WTC11 (cell line): ENCODE data around the gene SLC7A8. TPM values are rescaled to one million over a fixed set of nuclear protein-coding genes. Genes with fewer than 3 reads are reported as not detected.

Source experiments
- AFF4 ChIP-seq: sonication (generic); formaldehyde crosslinking; IDR thresholded peaks from 2 replicates; pipeline ENCODE4 v1.8.1; 2023; ENCODE audit warnings: mild to moderate bottlenecking, missing genetic modification reagents, borderline replicate concordance
- CTCF ChIP-seq: fragments of 200-600 bp; IDR thresholded peaks from 2 replicates; pipeline ENCODE4 v1.8.0; 2022; ENCODE audit warnings: antibody characterized with exemption
- E2F1 ChIP-seq: sonication (generic); formaldehyde crosslinking; IDR thresholded peaks from 2 replicates; pipeline ENCODE4 v1.8.0; 2022; ENCODE audit warnings: mild to moderate bottlenecking, missing genetic modification reagents
- EMX1 ChIP-seq: fragments of 250-450 bp; sonication (Bioruptor Pico); IDR thresholded peaks from 2 replicates; pipeline ENCODE4 v1.8.0; 2021; ENCODE audit warnings: mild to moderate bottlenecking
- FOXJ3 ChIP-seq: sonication (generic); formaldehyde crosslinking; IDR thresholded peaks from 2 replicates; pipeline ENCODE4 v1.9.0; 2021; ENCODE audit warnings: missing genetic modification reagents, mild to moderate bottlenecking, borderline replicate concordance
- FOXK1 ChIP-seq: sonication (generic); formaldehyde crosslinking; IDR thresholded peaks from 2 replicates; pipeline ENCODE4 v1.8.0; 2022; ENCODE audit warnings: mild to moderate bottlenecking, moderate library complexity, missing genetic modification reagents
- FOXP4 ChIP-seq: sonication (generic); formaldehyde crosslinking; IDR thresholded peaks from 2 replicates; pipeline ENCODE4 v1.8.0; 2022; ENCODE audit warnings: mild to moderate bottlenecking, missing genetic modification reagents
- GTF2I ChIP-seq: fragments of 250-450 bp; sonication (Bioruptor Pico); conservative IDR thresholded peaks from 2 replicates; pipeline ENCODE4 v1.4.0; 2021; ENCODE audit warnings: mild to moderate bottlenecking
- HMGXB4 ChIP-seq: sonication (generic); formaldehyde crosslinking; IDR thresholded peaks from 2 replicates; pipeline ENCODE4 v1.8.1; 2023; ENCODE audit warnings: mild to moderate bottlenecking, moderate library complexity, missing genetic modification reagents
- IRF2 ChIP-seq: sonication (generic); formaldehyde crosslinking; IDR thresholded peaks from 2 replicates; pipeline ENCODE4 v1.8.0; 2022; ENCODE audit warnings: low read depth, missing genetic modification reagents, borderline replicate concordance
- MYBL2 ChIP-seq: sonication (generic); formaldehyde crosslinking; IDR thresholded peaks from 2 replicates; pipeline ENCODE4 v1.8.1; 2023; ENCODE audit warnings: mild to moderate bottlenecking, moderate library complexity, missing genetic modification reagents
- NFE2L1 ChIP-seq: sonication (generic); formaldehyde crosslinking; IDR thresholded peaks from 2 replicates; pipeline ENCODE4 v1.8.1; 2023; ENCODE audit warnings: missing genetic modification reagents
- NR1H2 ChIP-seq: sonication (generic); formaldehyde crosslinking; IDR thresholded peaks from 2 replicates; pipeline ENCODE4 v1.9.0; 2021; ENCODE audit warnings: mild to moderate bottlenecking, moderate library complexity, missing genetic modification reagents
- NR3C1 ChIP-seq: sonication (generic); formaldehyde crosslinking; conservative IDR thresholded peaks from 2 replicates; pipeline ENCODE4 v1.8.1; 2023; ENCODE audit warnings: low read depth, mild to moderate bottlenecking, missing genetic modification reagents
- SMAD4 ChIP-seq: sonication (generic); formaldehyde crosslinking; IDR thresholded peaks from 2 replicates; pipeline ENCODE4 v1.8.0; 2022; ENCODE audit warnings: mild to moderate bottlenecking, missing genetic modification reagents
- TCF7 ChIP-seq: sonication (generic); formaldehyde crosslinking; IDR thresholded peaks from 2 replicates; pipeline ENCODE4 v1.8.0; 2022; ENCODE audit warnings: mild to moderate bottlenecking, low read depth, missing genetic modification reagents, moderate library complexity
- TEAD4 ChIP-seq: sonication (generic); formaldehyde crosslinking; IDR thresholded peaks from 2 replicates; pipeline ENCODE4 v1.8.0; 2022; ENCODE audit warnings: mild to moderate bottlenecking, missing genetic modification reagents
- ZNF121 ChIP-seq: sonication (generic); formaldehyde crosslinking; IDR thresholded peaks from 2 replicates; pipeline ENCODE4 v1.8.0; 2023; ENCODE audit warnings: missing genetic modification reagents
- ZNF317 ChIP-seq: sonication (generic); formaldehyde crosslinking; IDR thresholded peaks from 2 replicates; pipeline ENCODE4 v1.8.1; 2023; ENCODE audit warnings: low read depth, mild to moderate bottlenecking, moderate library complexity, missing genetic modification reagents, borderline replicate concordance
- ZNF423 ChIP-seq: fragments of 250-450 bp; sonication (Bioruptor Pico); IDR thresholded peaks from 2 replicates; pipeline ENCODE4 v2.1.2; 2022; ENCODE audit warnings: mild to moderate bottlenecking, moderate library complexity
- ZNF512 ChIP-seq: sonication (generic); formaldehyde crosslinking; IDR thresholded peaks from 2 replicates; pipeline ENCODE4 v1.8.1; 2022; ENCODE audit warnings: missing genetic modification reagents, borderline replicate concordance
- ZNF532 ChIP-seq: fragments of 250-450 bp; sonication (Bioruptor Pico); IDR thresholded peaks from 2 replicates; pipeline ENCODE4 v1.9.0; 2021; ENCODE audit warnings: mild to moderate bottlenecking, borderline replicate concordance
- ZNF671 ChIP-seq: fragments of 250-450 bp; sonication (Bioruptor Pico); IDR thresholded peaks from 2 replicates; pipeline ENCODE4 v1.8.0; 2021; ENCODE audit warnings: mild to moderate bottlenecking
- total RNA-seq: library from RNA; stranded (reverse); gene quantifications from 3 replicates; pipeline ENCODE4 v1.2.3, GENCODE V29; 2021

SLC7A8 gene
- total RNA-seq, 1 experiment from 2014 or later = 207 TPM

- no peak for TF ChIP-seq FOXP4 (CRISPR knock-in tag)
- no peak for TF ChIP-seq SMAD4 (CRISPR knock-in tag)
- TF ChIP-seq CTCF = peak; percentile 98
- no peak for TF ChIP-seq ZNF532 (CRISPR knock-in tag)
- no peak for TF ChIP-seq TEAD4 (CRISPR knock-in tag)
- TF ChIP-seq ZNF512 (CRISPR knock-in tag) = no peak
- no peak for TF ChIP-seq NFE2L1 (CRISPR knock-in tag)
- no peak for TF ChIP-seq NR3C1 (CRISPR knock-in tag)
- TF ChIP-seq NR1H2 (CRISPR knock-in tag) = no peak
- no peak for TF ChIP-seq FOXJ3 (CRISPR knock-in tag)
- TF ChIP-seq GTF2I = 0 out of 2 replicates have a peak, but pooled peaks have one; percentile 34
- no peak for TF ChIP-seq ZNF423 (CRISPR knock-in tag)
- no peak for TF ChIP-seq TCF7 (CRISPR knock-in tag)
- no peak for TF ChIP-seq IRF2 (CRISPR knock-in tag)
- TF ChIP-seq AFF4 (CRISPR knock-in tag) = no peak
- TF ChIP-seq E2F1 (CRISPR knock-in tag) = no peak
- no peak for TF ChIP-seq MYBL2 (CRISPR knock-in tag)
- no peak for TF ChIP-seq ZNF671 (CRISPR knock-in tag)
- no peak for TF ChIP-seq EMX1 (CRISPR knock-in tag)
- TF ChIP-seq FOXK1 (CRISPR knock-in tag) = no peak
- TF ChIP-seq ZNF121 (CRISPR knock-in tag) = peak; percentile 100
- TF ChIP-seq ZNF317 = no peak
- TF ChIP-seq HMGXB4 = 0 out of 2 replicates have a peak, but pooled peaks have one; percentile 60
These were observed 62.8 kb downstream of the SLC7A8 start (continued) for GRCh38 chr14:23120541-23121251.
